WTC11 (cell line): ENCODE data around the gene FUZ. TPM values are rescaled to one million over a fixed set of nuclear protein-coding genes. Genes with fewer than 3 reads are reported as not detected.

Experiments
- ATAC-seq: fragments of 200-7000 bp; cut with Tn5 transposase; 2 replicates; pipeline ENCODE4 v1.10.0; 2021; ENCODE audit warnings: mild to moderate bottlenecking, moderate library complexity
- CTCF ChIA-PET: fragments of 300-600 bp; sonication (Branson Sonifier 250); formaldehyde crosslinking; loops from one replicate; lab custom pipeline; 2021; ENCODE audit warnings: antibody characterized with exemption; lab: Charles Lee
- POLR2A ChIA-PET: fragments of 350-600 bp; sonication (Branson Sonifier 250); formaldehyde crosslinking; loops from one replicate; lab custom pipeline; 2021; ENCODE audit warnings: antibody characterized with exemption; lab: Charles Lee
- DNase-seq: peaks from one replicate; pipeline ENCODE4 v3.0.0; 2021; ENCODE audit warnings: low spot score
- H3K27ac Mint-ChIP-seq: 2 replicates; pipeline ENCODE4 v1.8.0; 2021; ENCODE audit warnings: mixed read lengths
- H3K27me3 Mint-ChIP-seq: 2 replicates; pipeline ENCODE4 v1.8.0; 2021; ENCODE audit warnings: low read depth, mild to moderate bottlenecking, moderate library complexity, mixed read lengths
- H3K36me3 Mint-ChIP-seq: 2 replicates; pipeline ENCODE4 v1.8.0; 2021; ENCODE audit warnings: mixed read lengths
- H3K4me1 Mint-ChIP-seq: 2 replicates; pipeline ENCODE4 v1.8.0; 2022; ENCODE audit warnings: mixed read lengths
- H3K4me3 Mint-ChIP-seq: 2 replicates; pipeline ENCODE4 v1.8.0; 2021; ENCODE audit warnings: mild to moderate bottlenecking, moderate library complexity, mixed read lengths
- H3K9me3 Mint-ChIP-seq: 2 replicates; pipeline ENCODE4 v1.8.0; 2021; ENCODE audit warnings: mixed read lengths
- CBFB ChIP-seq: sonication (generic); formaldehyde crosslinking; IDR thresholded peaks from 2 replicates; pipeline ENCODE4 v1.8.1; 2022; ENCODE audit warnings: mild to moderate bottlenecking, low read depth, missing genetic modification reagents
- CREM ChIP-seq: sonication (generic); formaldehyde crosslinking; IDR thresholded peaks from 2 replicates; pipeline ENCODE4 v1.8.1; 2022; ENCODE audit warnings: mild to moderate bottlenecking, missing genetic modification reagents, moderate library complexity
- GRHL2 ChIP-seq: fragments of 250-450 bp; sonication (Bioruptor Pico); IDR thresholded peaks from 2 replicates; pipeline ENCODE4 v1.8.0; 2022; ENCODE audit warnings: mild to moderate bottlenecking, moderate library complexity; ENCODE audit not compliant: insufficient replicate concordance, severe bottlenecking
- IRF2 ChIP-seq: sonication (generic); formaldehyde crosslinking; IDR thresholded peaks from 2 replicates; pipeline ENCODE4 v1.8.0; 2022; ENCODE audit warnings: low read depth, missing genetic modification reagents, borderline replicate concordance
- MXD4 ChIP-seq: fragments of 250-450 bp; sonication (Bioruptor Pico); IDR thresholded peaks from 2 replicates; pipeline ENCODE4 v1.8.0; 2021; ENCODE audit warnings: mild to moderate bottlenecking, moderate library complexity, borderline replicate concordance
- NFE2L1 ChIP-seq: sonication (generic); formaldehyde crosslinking; IDR thresholded peaks from 2 replicates; pipeline ENCODE4 v1.8.1; 2023; ENCODE audit warnings: missing genetic modification reagents
- NR2C2 ChIP-seq: sonication (generic); formaldehyde crosslinking; IDR thresholded peaks from 2 replicates; pipeline ENCODE4 v1.8.0; 2022; ENCODE audit warnings: mild to moderate bottlenecking, missing genetic modification reagents
- OVOL2 ChIP-seq: fragments of 250-450 bp; sonication (Bioruptor Pico); IDR thresholded peaks from 2 replicates; pipeline ENCODE4 v1.9.0; 2021; ENCODE audit warnings: mild to moderate bottlenecking, borderline replicate concordance
- ZNF121 ChIP-seq: sonication (generic); formaldehyde crosslinking; IDR thresholded peaks from 2 replicates; pipeline ENCODE4 v1.8.0; 2023; ENCODE audit warnings: missing genetic modification reagents
- ZNF263 ChIP-seq: sonication (generic); formaldehyde crosslinking; IDR thresholded peaks from 2 replicates; pipeline ENCODE4 v1.8.1; 2022; ENCODE audit warnings: low read depth, mild to moderate bottlenecking, moderate library complexity, missing genetic modification reagents
- total RNA-seq: library from RNA; stranded (reverse); gene quantifications from 3 replicates; pipeline ENCODE4 v1.2.3, GENCODE V29; 2021
- TF ChIP-seq, protein P1 (sequence below): sonication (generic); formaldehyde crosslinking; IDR thresholded peaks from 2 replicates; pipeline ENCODE4 v1.8.1; 2022; ENCODE audit warnings: mild to moderate bottlenecking, missing genetic modification reagents, moderate library complexity, borderline replicate concordance
- TF ChIP-seq, protein P2 (sequence below): fragments of 250-450 bp; sonication (Bioruptor Pico); IDR thresholded peaks from 2 replicates; pipeline ENCODE4 v1.9.0; 2021; ENCODE audit warnings: mild to moderate bottlenecking
- TF ChIP-seq, protein P3 (sequence below): sonication (generic); formaldehyde crosslinking; IDR thresholded peaks from 2 replicates; pipeline ENCODE4 v1.8.0; 2023; ENCODE audit warnings: mild to moderate bottlenecking, missing genetic modification reagents
- TF ChIP-seq, protein P4 (sequence below): sonication (generic); formaldehyde crosslinking; IDR thresholded peaks from 2 replicates; pipeline ENCODE4 v1.8.1; 2022; ENCODE audit warnings: mild to moderate bottlenecking, moderate library complexity, missing genetic modification reagents
- TF ChIP-seq, protein P5 (sequence below): sonication (generic); formaldehyde crosslinking; IDR thresholded peaks from 2 replicates; pipeline ENCODE4 v1.8.1; 2023; ENCODE audit warnings: mild to moderate bottlenecking, missing genetic modification reagents
- TF ChIP-seq, protein P6 (sequence below): sonication (generic); formaldehyde crosslinking; IDR thresholded peaks from 2 replicates; pipeline ENCODE4 v1.8.1; 2023; ENCODE audit warnings: mild to moderate bottlenecking, missing genetic modification reagents, moderate library complexity
- TF ChIP-seq, protein P7 (sequence below): sonication (generic); formaldehyde crosslinking; IDR thresholded peaks from 2 replicates; pipeline ENCODE4 v1.8.1; 2023; ENCODE audit warnings: mild to moderate bottlenecking, missing genetic modification reagents
- TF ChIP-seq, protein P8 (sequence below): sonication (generic); formaldehyde crosslinking; IDR thresholded peaks from 2 replicates; pipeline ENCODE4 v1.8.1; 2022; ENCODE audit warnings: low read depth, missing genetic modification reagents, borderline replicate concordance
- TF ChIP-seq, protein P9 (sequence below): fragments of 250-450 bp; sonication (Bioruptor Pico); IDR thresholded peaks from 2 replicates; pipeline ENCODE4 v2.1.2; 2022; ENCODE audit warnings: mild to moderate bottlenecking, moderate library complexity

Gene FUZ
- total RNA-seq, 1 experiment from 2014 or later = 35.1 TPM

DNA sequence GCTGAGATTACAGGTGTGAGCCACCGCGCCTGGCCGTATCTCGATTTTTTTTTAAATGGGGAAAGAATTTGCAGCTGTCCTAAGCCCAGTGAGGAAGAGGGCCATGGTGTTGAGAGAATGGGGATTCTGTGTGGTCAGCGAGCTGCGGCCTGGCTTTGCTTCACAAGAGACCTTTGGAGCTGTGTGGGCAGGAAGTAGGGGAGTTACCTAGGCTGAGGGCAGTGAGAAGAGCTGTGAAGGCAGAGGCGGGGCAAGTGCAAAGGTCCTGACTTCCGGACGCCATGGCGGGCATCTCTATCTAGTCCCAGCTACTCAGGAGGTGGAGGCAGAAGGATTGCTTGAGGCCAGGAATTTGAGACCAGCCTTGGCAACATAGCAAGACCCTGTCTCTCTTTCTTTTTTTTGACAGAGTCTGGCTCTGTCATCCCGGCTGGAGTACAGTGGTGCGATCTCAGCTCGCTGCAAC is 41.4 kb downstream of the FUZ start:
- CTCF ChIA-PET = interaction anchor here (0.7 to 1.4 kb wide), 6 partner anchors 31 to 441 kb away, joined by 3 to 6 read pairs (median 4); no protein-coding TSS in a partner anchor
- peaks cover 3% of the 10 kb centered on the region; the same call in 1 of the 2 replicates for H3K36me3 Mint-ChIP-seq
- H3K4me1 Mint-ChIP-seq = peaks cover 14% of the 10 kb centered on the region
- ATAC-seq (no peak), DNase-seq (no peak)
- H3K4me3 Mint-ChIP-seq = no peak overlapping the region
- TF ChIP-seq CBFB (CRISPR knock-in tag) (no peak), NR2C2 (CRISPR knock-in tag) (no peak), ZNF121 (CRISPR knock-in tag) (no peak), GRHL2 (CRISPR knock-in tag) (no peak), NFE2L1 (CRISPR knock-in tag) (no peak), OVOL2 (no peak), MXD4 (CRISPR knock-in tag) (no peak), ZNF263 (CRISPR knock-in tag) (no peak), IRF2 (no peak), CREM (CRISPR knock-in tag) (no peak)
- TF ChIP-seq, protein P1, sequence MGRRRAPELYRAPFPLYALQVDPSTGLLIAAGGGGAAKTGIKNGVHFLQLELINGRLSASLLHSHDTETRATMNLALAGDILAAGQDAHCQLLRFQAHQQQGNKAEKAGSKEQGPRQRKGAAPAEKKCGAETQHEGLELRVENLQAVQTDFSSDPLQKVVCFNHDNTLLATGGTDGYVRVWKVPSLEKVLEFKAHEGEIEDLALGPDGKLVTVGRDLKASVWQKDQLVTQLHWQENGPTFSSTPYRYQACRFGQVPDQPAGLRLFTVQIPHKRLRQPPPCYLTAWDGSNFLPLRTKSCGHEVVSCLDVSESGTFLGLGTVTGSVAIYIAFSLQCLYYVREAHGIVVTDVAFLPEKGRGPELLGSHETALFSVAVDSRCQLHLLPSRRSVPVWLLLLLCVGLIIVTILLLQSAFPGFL = no peak
- TF ChIP-seq, protein P2, sequence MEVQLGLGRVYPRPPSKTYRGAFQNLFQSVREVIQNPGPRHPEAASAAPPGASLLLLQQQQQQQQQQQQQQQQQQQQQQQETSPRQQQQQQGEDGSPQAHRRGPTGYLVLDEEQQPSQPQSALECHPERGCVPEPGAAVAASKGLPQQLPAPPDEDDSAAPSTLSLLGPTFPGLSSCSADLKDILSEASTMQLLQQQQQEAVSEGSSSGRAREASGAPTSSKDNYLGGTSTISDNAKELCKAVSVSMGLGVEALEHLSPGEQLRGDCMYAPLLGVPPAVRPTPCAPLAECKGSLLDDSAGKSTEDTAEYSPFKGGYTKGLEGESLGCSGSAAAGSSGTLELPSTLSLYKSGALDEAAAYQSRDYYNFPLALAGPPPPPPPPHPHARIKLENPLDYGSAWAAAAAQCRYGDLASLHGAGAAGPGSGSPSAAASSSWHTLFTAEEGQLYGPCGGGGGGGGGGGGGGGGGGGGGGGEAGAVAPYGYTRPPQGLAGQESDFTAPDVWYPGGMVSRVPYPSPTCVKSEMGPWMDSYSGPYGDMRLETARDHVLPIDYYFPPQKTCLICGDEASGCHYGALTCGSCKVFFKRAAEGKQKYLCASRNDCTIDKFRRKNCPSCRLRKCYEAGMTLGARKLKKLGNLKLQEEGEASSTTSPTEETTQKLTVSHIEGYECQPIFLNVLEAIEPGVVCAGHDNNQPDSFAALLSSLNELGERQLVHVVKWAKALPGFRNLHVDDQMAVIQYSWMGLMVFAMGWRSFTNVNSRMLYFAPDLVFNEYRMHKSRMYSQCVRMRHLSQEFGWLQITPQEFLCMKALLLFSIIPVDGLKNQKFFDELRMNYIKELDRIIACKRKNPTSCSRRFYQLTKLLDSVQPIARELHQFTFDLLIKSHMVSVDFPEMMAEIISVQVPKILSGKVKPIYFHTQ (CRISPR knock-in tag) = no peak
- TF ChIP-seq, protein P3, sequence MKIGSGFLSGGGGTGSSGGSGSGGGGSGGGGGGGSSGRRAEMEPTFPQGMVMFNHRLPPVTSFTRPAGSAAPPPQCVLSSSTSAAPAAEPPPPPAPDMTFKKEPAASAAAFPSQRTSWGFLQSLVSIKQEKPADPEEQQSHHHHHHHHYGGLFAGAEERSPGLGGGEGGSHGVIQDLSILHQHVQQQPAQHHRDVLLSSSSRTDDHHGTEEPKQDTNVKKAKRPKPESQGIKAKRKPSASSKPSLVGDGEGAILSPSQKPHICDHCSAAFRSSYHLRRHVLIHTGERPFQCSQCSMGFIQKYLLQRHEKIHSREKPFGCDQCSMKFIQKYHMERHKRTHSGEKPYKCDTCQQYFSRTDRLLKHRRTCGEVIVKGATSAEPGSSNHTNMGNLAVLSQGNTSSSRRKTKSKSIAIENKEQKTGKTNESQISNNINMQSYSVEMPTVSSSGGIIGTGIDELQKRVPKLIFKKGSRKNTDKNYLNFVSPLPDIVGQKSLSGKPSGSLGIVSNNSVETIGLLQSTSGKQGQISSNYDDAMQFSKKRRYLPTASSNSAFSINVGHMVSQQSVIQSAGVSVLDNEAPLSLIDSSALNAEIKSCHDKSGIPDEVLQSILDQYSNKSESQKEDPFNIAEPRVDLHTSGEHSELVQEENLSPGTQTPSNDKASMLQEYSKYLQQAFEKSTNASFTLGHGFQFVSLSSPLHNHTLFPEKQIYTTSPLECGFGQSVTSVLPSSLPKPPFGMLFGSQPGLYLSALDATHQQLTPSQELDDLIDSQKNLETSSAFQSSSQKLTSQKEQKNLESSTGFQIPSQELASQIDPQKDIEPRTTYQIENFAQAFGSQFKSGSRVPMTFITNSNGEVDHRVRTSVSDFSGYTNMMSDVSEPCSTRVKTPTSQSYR (CRISPR knock-in tag) = no peak
- TF ChIP-seq, protein P4, sequence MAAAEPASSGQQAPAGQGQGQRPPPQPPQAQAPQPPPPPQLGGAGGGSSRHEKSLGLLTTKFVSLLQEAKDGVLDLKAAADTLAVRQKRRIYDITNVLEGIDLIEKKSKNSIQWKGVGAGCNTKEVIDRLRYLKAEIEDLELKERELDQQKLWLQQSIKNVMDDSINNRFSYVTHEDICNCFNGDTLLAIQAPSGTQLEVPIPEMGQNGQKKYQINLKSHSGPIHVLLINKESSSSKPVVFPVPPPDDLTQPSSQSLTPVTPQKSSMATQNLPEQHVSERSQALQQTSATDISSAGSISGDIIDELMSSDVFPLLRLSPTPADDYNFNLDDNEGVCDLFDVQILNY (CRISPR knock-in tag) = no peak
- TF ChIP-seq, protein P5, sequence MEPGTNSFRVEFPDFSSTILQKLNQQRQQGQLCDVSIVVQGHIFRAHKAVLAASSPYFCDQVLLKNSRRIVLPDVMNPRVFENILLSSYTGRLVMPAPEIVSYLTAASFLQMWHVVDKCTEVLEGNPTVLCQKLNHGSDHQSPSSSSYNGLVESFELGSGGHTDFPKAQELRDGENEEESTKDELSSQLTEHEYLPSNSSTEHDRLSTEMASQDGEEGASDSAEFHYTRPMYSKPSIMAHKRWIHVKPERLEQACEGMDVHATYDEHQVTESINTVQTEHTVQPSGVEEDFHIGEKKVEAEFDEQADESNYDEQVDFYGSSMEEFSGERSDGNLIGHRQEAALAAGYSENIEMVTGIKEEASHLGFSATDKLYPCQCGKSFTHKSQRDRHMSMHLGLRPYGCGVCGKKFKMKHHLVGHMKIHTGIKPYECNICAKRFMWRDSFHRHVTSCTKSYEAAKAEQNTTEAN = no peak
- TF ChIP-seq, protein P6, sequence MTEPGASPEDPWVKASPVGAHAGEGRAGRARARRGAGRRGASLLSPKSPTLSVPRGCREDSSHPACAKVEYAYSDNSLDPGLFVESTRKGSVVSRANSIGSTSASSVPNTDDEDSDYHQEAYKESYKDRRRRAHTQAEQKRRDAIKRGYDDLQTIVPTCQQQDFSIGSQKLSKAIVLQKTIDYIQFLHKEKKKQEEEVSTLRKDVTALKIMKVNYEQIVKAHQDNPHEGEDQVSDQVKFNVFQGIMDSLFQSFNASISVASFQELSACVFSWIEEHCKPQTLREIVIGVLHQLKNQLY (CRISPR knock-in tag) = no peak
- TF ChIP-seq, protein P7, sequence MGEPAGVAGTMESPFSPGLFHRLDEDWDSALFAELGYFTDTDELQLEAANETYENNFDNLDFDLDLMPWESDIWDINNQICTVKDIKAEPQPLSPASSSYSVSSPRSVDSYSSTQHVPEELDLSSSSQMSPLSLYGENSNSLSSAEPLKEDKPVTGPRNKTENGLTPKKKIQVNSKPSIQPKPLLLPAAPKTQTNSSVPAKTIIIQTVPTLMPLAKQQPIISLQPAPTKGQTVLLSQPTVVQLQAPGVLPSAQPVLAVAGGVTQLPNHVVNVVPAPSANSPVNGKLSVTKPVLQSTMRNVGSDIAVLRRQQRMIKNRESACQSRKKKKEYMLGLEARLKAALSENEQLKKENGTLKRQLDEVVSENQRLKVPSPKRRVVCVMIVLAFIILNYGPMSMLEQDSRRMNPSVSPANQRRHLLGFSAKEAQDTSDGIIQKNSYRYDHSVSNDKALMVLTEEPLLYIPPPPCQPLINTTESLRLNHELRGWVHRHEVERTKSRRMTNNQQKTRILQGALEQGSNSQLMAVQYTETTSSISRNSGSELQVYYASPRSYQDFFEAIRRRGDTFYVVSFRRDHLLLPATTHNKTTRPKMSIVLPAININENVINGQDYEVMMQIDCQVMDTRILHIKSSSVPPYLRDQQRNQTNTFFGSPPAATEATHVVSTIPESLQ = no peak
- TF ChIP-seq, protein P8, sequence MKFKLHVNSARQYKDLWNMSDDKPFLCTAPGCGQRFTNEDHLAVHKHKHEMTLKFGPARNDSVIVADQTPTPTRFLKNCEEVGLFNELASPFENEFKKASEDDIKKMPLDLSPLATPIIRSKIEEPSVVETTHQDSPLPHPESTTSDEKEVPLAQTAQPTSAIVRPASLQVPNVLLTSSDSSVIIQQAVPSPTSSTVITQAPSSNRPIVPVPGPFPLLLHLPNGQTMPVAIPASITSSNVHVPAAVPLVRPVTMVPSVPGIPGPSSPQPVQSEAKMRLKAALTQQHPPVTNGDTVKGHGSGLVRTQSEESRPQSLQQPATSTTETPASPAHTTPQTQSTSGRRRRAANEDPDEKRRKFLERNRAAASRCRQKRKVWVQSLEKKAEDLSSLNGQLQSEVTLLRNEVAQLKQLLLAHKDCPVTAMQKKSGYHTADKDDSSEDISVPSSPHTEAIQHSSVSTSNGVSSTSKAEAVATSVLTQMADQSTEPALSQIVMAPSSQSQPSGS (CRISPR knock-in tag) = no peak
- TF ChIP-seq, protein P9, sequence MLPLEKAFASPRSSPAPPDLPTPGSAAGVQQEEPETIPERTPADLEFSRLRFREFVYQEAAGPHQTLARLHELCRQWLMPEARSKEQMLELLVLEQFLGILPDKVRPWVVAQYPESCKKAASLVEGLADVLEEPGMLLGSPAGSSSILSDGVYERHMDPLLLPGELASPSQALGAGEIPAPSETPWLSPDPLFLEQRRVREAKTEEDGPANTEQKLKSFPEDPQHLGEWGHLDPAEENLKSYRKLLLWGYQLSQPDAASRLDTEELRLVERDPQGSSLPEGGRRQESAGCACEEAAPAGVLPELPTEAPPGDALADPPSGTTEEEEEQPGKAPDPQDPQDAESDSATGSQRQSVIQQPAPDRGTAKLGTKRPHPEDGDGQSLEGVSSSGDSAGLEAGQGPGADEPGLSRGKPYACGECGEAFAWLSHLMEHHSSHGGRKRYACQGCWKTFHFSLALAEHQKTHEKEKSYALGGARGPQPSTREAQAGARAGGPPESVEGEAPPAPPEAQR (CRISPR knock-in tag) = no peak
- no peaks in the 10 kb centered on the region for H3K9me3 Mint-ChIP-seq
- H3K27me3 Mint-ChIP-seq = no peaks in the 10 kb centered on the region
- POLR2A ChIA-PET = interaction anchor here (0.6 kb wide), 1 partner anchor 13 kb away, joined by 5 read pairs; no protein-coding TSS in a partner anchor
- peak overlapping the region; percentile 92 for H3K27ac Mint-ChIP-seq
